ENCODE measurements around the gene RGR. TPM values are rescaled to one million over a fixed set of nuclear protein-coding genes. Genes with fewer than 3 reads are reported as not detected.

RGR gene
- total RNA-seq, 1 experiment from 2014 or later, result not detected

DNA sequence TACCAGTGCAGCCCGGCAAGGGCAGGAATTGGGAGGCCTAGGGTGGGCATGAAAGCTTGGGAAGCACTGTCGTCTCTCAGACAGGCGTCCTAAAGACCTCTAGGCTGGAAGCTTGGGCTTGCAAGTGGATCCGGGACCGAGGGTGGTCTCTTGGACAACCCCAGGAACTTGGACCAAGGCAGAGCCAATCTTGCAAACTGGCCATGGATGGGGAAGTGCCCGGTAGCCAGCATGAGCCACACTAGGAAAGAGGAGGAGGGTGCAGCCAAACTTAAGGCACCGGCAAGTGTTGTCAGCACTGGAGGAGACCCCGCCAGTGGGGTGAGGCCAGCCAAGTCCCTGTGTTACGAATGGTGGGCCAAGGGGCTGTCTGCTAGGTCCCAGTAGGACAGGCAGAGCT lies 28.0 kb upstream of the RGR start:
- H3K4me1 Mint-ChIP-seq, result peaks cover 4% of the 10 kb centered on the region; the same call in 1 of the 2 replicates
- ChIA-PET CTCF (interaction anchor here (0.6 to 2.2 kb wide), 4 partner anchors 20 to 207 kb away, joined by 3 to 9 read pairs (median 6); no protein-coding TSS in a partner anchor), POLR2A (no interaction called here)
- no peak for TF ChIP-seq GTF2I (CRISPR knock-in tag; conservative IDR thresholded peaks at IDR 0.05)
- TF ChIP-seq, protein P1, sequence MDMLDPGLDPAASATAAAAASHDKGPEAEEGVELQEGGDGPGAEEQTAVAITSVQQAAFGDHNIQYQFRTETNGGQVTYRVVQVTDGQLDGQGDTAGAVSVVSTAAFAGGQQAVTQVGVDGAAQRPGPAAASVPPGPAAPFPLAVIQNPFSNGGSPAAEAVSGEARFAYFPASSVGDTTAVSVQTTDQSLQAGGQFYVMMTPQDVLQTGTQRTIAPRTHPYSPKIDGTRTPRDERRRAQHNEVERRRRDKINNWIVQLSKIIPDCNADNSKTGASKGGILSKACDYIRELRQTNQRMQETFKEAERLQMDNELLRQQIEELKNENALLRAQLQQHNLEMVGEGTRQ (CRISPR knock-in tag; IDR thresholded peaks at IDR 0.05), result no peak
- TF ChIP-seq, protein P2, sequence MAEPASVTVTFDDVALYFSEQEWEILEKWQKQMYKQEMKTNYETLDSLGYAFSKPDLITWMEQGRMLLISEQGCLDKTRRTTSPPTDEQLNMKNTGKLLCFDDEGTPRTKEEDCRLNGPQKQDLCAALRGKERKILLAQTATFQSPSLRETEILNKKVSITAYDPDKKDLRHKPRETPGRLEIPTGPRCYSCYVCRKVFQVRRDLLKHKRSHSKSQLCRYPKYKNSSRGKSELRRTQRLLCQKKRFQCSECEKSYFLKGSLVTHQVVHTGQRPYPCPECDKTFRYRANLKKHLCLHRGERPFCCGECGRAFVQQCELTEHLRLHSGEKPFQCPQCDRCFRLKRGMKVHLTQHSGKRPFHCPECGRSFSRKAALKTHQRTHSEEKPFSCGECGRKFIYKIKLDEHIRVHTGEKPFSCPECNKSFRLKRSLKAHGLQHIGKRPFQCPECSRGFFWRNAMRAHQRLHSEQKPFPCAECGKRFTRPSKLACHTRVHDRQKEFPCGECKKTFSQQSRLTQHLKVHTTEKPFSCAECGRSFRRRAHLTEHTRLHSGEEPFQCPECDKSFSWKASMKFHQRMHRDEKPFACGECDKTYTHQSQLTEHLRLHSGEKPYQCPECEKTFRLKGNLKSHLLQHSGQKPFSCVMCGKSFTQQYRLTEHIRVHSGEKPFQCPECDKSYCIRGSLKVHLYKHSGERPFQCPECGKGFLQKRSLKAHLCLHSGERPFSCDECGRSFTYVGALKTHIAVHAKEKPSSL (CRISPR knock-in tag; conservative IDR thresholded peaks at IDR 0.05), result no peak
- no peak for TF ChIP-seq MYBL2 (CRISPR knock-in tag; IDR thresholded peaks at IDR 0.05)
- TF ChIP-seq, protein P3, sequence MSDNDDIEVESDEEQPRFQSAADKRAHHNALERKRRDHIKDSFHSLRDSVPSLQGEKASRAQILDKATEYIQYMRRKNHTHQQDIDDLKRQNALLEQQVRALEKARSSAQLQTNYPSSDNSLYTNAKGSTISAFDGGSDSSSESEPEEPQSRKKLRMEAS (CRISPR knock-in tag; IDR thresholded peaks at IDR 0.05), result no peak
- TF ChIP-seq, protein P4, sequence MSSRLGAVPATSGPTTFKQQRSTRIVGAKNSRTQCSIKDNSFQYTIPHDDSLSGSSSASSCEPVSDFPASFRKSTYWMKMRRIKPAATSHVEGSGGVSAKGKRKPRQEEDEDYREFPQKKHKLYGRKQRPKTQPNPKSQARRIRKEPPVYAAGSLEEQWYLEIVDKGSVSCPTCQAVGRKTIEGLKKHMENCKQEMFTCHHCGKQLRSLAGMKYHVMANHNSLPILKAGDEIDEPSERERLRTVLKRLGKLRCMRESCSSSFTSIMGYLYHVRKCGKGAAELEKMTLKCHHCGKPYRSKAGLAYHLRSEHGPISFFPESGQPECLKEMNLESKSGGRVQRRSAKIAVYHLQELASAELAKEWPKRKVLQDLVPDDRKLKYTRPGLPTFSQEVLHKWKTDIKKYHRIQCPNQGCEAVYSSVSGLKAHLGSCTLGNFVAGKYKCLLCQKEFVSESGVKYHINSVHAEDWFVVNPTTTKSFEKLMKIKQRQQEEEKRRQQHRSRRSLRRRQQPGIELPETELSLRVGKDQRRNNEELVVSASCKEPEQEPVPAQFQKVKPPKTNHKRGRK (CRISPR knock-in tag; IDR thresholded peaks at IDR 0.05; ENCODE audit: borderline replicate concordance), result no peak
- no peak for TF ChIP-seq NR3C1 (CRISPR knock-in tag; conservative IDR thresholded peaks at IDR 0.05; ENCODE audit: low read depth)
- TF ChIP-seq, protein P5, sequence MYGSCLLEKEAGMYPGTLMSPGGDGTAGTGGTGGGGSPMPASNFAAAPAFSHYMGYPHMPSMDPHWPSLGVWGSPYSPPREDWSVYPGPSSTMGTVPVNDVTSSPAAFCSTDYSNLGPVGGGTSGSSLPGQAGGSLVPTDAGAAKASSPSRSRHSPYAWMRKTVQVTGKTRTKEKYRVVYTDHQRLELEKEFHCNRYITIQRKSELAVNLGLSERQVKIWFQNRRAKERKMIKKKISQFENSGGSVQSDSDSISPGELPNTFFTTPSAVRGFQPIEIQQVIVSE (CRISPR knock-in tag; IDR thresholded peaks at IDR 0.05; ENCODE audit: borderline replicate concordance), result no peak
- TF ChIP-seq, protein P6, sequence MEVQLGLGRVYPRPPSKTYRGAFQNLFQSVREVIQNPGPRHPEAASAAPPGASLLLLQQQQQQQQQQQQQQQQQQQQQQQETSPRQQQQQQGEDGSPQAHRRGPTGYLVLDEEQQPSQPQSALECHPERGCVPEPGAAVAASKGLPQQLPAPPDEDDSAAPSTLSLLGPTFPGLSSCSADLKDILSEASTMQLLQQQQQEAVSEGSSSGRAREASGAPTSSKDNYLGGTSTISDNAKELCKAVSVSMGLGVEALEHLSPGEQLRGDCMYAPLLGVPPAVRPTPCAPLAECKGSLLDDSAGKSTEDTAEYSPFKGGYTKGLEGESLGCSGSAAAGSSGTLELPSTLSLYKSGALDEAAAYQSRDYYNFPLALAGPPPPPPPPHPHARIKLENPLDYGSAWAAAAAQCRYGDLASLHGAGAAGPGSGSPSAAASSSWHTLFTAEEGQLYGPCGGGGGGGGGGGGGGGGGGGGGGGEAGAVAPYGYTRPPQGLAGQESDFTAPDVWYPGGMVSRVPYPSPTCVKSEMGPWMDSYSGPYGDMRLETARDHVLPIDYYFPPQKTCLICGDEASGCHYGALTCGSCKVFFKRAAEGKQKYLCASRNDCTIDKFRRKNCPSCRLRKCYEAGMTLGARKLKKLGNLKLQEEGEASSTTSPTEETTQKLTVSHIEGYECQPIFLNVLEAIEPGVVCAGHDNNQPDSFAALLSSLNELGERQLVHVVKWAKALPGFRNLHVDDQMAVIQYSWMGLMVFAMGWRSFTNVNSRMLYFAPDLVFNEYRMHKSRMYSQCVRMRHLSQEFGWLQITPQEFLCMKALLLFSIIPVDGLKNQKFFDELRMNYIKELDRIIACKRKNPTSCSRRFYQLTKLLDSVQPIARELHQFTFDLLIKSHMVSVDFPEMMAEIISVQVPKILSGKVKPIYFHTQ (CRISPR knock-in tag; IDR thresholded peaks at IDR 0.05), result no peak
- no peak for TF ChIP-seq ETV6 (CRISPR knock-in tag; IDR thresholded peaks at IDR 0.05)
- TF ChIP-seq, protein P7, sequence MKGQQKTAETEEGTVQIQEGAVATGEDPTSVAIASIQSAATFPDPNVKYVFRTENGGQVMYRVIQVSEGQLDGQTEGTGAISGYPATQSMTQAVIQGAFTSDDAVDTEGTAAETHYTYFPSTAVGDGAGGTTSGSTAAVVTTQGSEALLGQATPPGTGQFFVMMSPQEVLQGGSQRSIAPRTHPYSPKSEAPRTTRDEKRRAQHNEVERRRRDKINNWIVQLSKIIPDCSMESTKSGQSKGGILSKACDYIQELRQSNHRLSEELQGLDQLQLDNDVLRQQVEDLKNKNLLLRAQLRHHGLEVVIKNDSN (CRISPR knock-in tag; IDR thresholded peaks at IDR 0.05), result no peak
- no peak for TF ChIP-seq KAT7 (CRISPR knock-in tag; IDR thresholded peaks at IDR 0.05; ENCODE audit: borderline replicate concordance)
- TF ChIP-seq, protein P8, sequence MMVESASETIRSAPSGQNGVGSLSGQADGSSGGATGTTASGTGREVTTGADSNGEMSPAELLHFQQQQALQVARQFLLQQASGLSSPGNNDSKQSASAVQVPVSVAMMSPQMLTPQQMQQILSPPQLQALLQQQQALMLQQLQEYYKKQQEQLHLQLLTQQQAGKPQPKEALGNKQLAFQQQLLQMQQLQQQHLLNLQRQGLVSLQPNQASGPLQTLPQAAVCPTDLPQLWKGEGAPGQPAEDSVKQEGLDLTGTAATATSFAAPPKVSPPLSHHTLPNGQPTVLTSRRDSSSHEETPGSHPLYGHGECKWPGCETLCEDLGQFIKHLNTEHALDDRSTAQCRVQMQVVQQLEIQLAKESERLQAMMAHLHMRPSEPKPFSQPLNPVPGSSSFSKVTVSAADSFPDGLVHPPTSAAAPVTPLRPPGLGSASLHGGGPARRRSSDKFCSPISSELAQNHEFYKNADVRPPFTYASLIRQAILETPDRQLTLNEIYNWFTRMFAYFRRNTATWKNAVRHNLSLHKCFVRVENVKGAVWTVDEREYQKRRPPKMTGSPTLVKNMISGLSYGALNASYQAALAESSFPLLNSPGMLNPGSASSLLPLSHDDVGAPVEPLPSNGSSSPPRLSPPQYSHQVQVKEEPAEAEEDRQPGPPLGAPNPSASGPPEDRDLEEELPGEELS (CRISPR knock-in tag; IDR thresholded peaks at IDR 0.05), result no peak
- no peak for TF ChIP-seq FOXJ3 (CRISPR knock-in tag; IDR thresholded peaks at IDR 0.05; ENCODE audit: borderline replicate concordance)
- TF ChIP-seq NFATC4 (CRISPR knock-in tag; IDR thresholded peaks at IDR 0.05), result no peak
- TF ChIP-seq ZNF138 (CRISPR knock-in tag; conservative IDR thresholded peaks at IDR 0.05), result no peak
- H3K9me3 Mint-ChIP-seq, result peaks cover 6% of the 10 kb centered on the region
- peaks cover 10% of the 10 kb centered on the region for H3K27me3 Mint-ChIP-seq (ENCODE audit: low read depth)
- H3K4me3 Mint-ChIP-seq, result no peak overlapping the region
- ATAC-seq (no peak), DNase-seq (ENCODE audit: low spot score) (no peak)
- H3K27ac Mint-ChIP-seq, result no peak overlapping the region
- H3K36me3 Mint-ChIP-seq, result no peaks in the 10 kb centered on the region

All from WTC11 (cell line).